HPDE6-E6E7 (cell line): Measurements from ENCODE around the gene NDUFS2.

Experiments used
- DNase-seq: peaks from one replicate; pipeline ENCODE4 v3.0.0; 2011; ENCODE audit warnings: missing footprints; ENCODE audit errors: extremely low spot score

NDUFS2 gene

DNA sequence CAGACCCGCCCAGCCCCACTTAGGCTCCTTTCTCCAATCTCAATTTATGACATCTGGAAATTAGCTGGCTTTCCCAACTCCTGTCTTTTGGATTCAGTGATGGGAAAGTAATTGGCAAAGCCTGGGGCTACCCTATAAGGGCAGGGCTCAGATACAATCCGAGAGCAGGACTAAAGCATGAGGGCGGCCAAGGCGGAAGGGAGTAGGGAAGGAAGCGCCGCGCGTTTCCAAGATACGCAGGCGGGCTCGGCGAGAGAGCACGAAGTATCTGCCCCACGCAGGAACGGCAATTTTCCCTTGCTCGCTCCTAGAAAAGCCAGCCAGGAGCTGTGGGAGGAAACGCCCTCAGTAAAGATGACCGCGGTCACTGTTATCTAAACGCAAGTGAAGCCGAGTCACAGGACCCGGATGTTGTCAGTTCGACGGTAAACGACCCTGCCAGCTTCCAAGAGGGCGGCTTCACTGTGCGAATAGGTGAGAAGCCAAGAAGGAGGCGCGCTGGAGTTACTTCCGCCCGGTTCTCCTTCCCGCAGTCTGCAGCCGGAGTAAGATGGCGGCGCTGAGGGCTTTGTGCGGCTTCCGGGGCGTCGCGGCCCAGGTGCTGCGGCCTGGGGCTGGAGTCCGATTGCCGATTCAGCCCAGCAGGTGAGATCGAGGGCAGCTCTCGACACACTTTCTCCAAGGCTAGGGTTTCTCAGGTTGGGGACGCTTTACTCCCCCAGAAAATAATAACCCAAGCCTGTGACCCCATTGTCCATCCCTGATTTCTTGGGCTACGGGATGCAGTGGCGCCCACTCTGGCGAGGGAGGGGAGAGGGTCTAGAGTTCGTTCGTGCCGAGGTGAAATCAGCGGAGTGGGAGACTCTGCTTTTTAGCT lies at the start of gene NDUFS2:
Gene NDUFS2, plus strand, starts transcription at position 532 of the 877 bp plus-strand sequence. Its CDS starts 19 bp downstream, at position 551.
- peak; percentile 88 for DNase-seq

- no peak for DNase-seq
Measured at GRCh38 chr1:161153176-161153575, 49.0 kb upstream of the NDUFS2 start.

GRCh38 chr1:161153682-161154337 lies 48.4 kb upstream of the NDUFS2 start, which contains the start of gene UFC1:
TSS of gene UFC1 (plus strand) at chr1:161153978. CDS start at chr1:161153998, 20 bp downstream.
- DNase-seq = peak; percentile 82

DNA sequence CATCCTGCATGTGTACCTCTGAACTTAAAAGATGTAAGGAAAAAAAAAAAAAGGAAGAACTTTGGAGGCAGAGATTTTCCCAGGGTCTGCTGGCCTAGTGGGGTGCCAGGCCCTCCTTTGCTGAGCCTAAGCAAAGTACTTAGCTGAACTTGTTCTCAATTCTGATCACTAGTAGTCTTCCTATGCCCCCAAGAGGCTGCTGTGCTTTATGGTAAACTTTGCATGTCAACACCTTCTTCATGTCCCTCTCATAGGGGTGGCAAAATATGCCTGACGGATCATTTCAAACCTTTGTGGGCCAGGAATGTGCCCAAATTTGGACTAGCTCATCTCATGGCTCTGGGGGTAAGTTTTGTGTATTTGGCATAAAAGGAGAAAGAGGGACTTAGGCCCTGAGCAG lies 44.3 kb upstream of the NDUFS2 start:
- DNase-seq = no peak

- DNase-seq = no peak
Measured at GRCh38 chr1:161158316-161159010, 43.7 kb upstream of the NDUFS2 start.

DNA sequence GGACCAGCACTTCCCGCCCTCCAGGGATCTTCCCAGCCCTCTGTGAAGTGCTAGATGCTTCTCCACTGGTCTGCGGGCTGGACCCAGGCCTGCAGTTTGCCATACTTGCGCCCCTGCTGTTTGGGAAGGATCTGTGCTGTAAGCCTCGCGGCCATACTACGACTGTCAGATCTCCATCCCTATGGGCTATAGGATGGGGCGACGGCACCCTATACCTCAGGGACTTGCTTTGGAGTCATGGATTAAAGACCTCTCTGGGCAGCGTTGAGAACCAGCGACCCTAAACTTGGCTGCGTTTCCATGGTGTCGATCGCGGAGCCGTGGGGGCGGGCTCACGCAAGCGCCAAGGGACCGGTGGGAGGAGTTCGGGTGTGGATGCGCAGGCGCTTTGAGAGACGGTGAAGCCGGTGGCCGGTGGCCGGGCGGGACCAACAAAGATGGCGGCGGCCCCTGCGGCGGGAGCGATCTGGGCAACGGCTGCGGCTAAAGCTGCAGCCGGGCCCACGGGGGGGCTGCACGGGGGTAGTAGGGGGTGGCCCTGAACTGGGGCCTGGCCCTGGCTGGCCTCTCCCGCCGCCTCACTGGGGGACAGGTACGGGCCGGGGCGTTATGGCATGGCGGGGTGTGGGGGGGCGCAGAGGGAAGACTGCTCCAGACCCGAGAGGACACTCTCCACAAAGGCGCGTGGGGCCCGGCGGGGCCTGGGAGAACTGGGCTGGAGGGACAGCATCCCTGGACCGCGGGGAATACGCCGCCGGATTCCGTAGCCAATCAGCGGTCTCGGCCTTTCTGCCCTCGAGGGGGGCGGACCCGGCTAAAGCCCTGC lies 42.9 kb upstream of the NDUFS2 start, which contains the start of gene USP21:
Gene USP21, plus strand, starts transcription at position 414 of the 826 bp plus-strand sequence. CDS start 1,141 bp downstream, outside the sequence.
- peak; percentile 90 for DNase-seq

- no peak for DNase-seq
Measured at GRCh38 chr1:161159913-161160243, 42.3 kb upstream of the NDUFS2 start.

GRCh38 chr1:161160671-161161145 lies 41.5 kb upstream of the NDUFS2 start:
- DNase-seq = no peak

- no peak for DNase-seq
Measured at GRCh38 chr1:161161652-161162051, 40.5 kb upstream of the NDUFS2 start.

DNA sequence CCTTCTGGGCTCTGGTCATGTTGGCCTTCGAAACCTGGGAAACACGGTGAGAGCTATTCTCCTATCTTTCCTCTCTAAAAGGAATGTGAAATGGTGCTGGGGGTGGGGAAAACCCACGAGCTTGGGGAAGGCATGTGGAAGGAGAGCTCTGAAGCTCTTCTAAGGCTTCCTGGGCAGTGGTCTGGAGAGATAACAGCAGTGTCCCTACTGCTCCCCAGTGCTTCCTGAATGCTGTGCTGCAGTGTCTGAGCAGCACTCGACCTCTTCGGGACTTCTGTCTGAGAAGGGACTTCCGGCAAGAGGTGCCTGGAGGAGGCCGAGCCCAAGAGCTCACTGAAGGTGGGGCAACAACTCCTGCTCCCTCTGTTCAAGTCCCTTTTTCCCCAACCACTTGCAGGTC lies 40.1 kb upstream of the NDUFS2 start:
- no peak for DNase-seq

DNA sequence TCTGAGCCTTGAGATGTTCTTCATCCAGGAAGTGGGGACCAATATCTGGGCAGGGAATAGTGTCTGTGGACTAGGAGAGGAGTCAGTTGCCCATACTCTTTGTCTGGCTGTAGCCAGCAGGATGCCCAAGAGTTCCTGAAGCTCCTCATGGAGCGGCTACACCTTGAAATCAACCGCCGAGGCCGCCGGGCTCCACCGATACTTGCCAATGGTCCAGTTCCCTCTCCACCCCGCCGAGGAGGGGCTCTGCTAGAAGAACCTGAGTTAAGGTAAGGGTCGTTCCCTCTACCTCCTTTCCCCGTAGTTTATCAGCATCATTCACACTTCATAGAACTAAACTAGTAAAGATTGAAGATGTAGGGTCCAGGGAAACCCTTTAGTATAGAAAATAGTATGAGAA lies 39.4 kb upstream of the NDUFS2 start:
- no peak for DNase-seq

GRCh38 chr1:161163793-161164192 lies 38.4 kb upstream of the NDUFS2 start:
- no peak for DNase-seq

GRCh38 chr1:161164901-161165610 lies 37.1 kb upstream of the NDUFS2 start:
- no peak for DNase-seq

DNA sequence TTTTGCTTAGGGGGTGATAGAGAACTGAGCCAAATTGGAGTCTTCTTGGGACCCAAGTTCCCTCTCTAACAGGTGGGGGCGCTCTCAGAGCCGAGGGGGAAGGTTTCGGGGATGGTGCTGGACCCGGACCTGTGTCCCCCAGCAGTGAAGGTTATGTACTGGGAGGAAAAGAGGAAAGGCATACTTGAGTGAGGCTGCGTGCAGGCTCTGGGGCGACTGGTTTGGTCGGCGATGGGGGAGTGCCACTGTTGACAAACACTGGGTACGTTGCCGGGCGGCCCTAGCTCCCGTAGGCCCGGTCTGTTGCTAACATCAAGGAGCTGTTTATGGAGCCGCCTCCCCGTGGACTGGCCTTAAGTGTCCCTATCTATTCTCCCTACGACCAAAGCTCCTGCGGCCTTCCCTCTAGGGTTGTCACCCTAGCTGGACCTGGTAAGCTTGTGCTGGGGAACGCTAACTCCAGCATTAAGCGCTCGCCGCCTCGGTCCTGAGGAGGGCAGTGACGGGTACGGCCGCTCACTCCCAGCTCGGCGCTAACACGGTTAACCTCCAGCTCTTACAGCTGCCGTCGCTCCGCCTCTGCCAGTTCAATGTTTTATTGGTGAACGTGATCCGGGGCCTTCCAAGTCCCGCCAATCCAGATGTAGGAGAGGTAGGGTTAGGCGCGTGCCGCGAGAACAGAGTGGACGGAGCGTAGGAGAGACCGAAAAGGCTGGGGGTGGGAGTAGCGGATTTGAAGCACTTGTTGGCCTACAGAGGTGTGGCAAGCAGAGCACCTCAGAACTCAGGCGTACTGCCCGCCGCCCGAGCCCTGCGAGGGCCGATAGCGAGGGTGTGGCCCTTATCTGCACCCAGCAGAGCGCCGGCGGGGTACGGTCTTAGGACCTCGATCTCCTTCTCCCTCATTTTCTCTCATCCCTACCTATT lies 36.2 kb upstream of the NDUFS2 start, which contains the start of gene PPOX:
Gene PPOX, plus strand, starts transcription at position 685 of the 927 bp plus-strand sequence. CDS start 422 bp downstream, outside the sequence.
- DNase-seq = peak; percentile 94

DNA sequence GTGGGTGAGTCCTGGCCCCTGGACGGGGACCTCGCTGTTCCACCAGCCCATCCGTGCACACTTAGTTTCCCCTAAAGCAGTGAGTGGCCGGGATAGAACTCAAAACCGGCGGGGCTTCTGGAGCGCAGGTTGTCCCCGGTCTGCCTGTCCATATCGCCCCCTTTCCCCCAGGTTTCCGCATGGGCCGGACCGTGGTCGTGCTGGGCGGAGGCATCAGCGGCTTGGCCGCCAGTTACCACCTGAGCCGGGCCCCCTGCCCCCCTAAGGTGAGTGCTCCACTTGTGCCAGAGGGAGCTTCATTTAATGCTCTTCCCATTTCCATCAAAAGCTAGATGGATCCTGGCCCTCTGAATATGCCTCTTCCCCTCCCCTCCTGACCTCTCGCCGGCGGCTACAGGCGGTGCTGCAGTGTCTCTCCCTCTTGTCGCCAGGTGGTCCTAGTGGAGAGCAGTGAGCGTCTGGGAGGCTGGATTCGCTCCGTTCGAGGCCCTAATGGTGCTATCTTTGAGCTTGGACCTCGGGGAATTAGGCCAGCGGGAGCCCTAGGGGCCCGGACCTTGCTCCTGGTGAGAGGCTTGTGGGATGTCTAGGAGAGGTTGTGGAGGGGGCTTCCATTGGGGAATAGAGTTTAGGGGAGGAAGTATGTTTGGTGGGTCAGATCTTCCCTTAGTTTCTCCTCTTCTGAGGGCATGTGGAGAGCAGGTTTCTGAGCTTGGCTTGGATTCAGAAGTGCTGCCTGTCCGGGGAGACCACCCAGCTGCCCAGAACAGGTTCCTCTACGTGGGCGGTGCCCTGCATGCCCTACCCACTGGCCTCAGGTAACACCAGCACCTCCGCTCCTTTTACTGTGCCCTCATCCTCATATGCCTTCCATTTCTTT lies 35.3 kb upstream of the NDUFS2 start:
- DNase-seq = no peak

DNA sequence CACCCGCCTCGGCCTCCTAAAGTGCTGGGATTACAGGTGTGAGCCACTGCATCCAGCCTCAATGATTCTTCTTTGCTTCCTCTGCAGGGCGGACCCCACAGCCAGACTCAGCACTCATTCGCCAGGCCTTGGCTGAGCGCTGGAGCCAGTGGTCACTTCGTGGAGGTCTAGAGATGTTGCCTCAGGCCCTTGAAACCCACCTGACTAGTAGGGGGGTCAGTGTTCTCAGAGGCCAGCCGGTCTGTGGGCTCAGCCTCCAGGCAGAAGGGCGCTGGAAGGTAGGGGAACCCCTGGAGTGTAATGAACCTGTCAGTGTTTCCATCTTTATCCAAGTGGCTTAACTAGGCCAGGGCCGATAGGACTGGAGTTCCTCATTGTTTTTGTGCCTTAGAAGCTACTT lies 33.3 kb upstream of the NDUFS2 start:
- no peak for DNase-seq

GRCh38 chr1:161171191-161171590 lies 31.0 kb upstream of the NDUFS2 start:
- DNase-seq = no peak

GRCh38 chr1:161171696-161172095 lies 30.5 kb upstream of the NDUFS2 start:
- no peak for DNase-seq
